VCaP (cell line): ENCODE results near the gene DIAPH2.
A peak's percentile ranks its signal among the peaks of the same experiment; 100 is the strongest.

Experiments used
- H3K27ac ChIP-seq: fragments of 450-650 bp; 2 replicates; pipeline ENCODE4 v1.5.1; 2017
- TF ChIP-seq, protein P1 (sequence below): fragments of 450-650 bp; conservative IDR thresholded peaks from 2 replicates; pipeline ENCODE4 v1.5.1; 2017; ENCODE audit warnings: mild to moderate bottlenecking, moderate library complexity

The DIAPH2 gene

DNA sequence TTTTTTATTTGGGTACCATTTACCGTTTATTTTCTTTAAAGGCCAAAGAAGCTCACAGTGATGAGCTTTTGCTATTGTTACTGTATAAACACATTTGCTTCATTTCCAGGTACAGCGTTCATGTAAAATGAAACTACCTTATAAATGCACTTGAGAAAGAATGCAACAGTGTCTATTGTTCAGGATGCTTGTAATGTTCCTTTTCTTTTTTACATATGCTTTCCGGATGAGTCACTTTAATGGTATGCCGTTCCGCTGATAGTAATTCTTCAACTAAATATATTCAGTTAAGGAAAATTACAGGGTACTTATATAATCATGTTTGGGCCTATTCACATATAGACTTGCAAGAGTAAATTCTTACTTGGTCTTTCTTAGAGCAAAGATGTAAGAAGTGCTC is 554.0 kb downstream of the DIAPH2 start:
- TF ChIP-seq, protein P1, sequence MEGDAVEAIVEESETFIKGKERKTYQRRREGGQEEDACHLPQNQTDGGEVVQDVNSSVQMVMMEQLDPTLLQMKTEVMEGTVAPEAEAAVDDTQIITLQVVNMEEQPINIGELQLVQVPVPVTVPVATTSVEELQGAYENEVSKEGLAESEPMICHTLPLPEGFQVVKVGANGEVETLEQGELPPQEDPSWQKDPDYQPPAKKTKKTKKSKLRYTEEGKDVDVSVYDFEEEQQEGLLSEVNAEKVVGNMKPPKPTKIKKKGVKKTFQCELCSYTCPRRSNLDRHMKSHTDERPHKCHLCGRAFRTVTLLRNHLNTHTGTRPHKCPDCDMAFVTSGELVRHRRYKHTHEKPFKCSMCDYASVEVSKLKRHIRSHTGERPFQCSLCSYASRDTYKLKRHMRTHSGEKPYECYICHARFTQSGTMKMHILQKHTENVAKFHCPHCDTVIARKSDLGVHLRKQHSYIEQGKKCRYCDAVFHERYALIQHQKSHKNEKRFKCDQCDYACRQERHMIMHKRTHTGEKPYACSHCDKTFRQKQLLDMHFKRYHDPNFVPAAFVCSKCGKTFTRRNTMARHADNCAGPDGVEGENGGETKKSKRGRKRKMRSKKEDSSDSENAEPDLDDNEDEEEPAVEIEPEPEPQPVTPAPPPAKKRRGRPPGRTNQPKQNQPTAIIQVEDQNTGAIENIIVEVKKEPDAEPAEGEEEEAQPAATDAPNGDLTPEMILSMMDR: no peak
- H3K27ac ChIP-seq: no peak overlapping the region

DNA sequence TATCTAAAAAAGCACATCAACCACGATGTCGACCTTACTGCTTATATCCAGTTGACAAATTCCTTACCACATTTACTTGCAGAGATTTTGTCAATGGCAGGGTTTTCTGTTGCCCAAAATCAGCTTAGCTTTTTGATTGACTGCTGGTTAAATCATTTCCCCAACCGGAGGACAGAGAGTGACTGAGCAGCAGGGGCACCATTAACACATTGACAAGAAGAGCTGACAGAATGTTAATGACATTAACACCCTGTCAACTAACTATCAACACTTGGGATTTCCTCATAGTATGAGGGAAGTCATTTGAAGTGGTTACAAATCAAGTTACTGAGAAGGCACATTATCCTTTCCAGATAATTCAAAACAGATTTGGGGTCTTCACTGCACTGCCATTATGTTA is 567.5 kb downstream of the DIAPH2 start:
- H3K27ac ChIP-seq: no peak overlapping the region
- TF ChIP-seq, protein P1: no peak

DNA sequence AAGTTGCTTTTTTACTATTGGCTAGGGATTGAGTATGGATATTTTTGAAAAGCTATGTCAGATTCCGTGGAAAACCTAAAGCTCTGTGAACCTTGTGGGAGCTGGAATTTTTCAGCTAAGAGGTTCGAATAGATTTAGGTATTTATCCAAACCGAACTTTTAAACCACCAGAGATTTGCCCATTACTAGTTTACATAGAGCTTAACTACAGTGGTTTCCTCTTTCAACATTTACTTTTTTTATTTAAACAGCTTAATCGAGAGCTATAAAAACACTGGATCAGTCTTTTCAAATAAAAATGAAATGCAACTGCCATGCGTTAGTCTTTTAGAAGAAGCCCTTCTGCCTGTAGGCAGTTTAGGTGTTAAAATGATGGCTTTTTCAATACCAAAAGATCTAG is 576.0 kb downstream of the DIAPH2 start:
- TF ChIP-seq, protein P1: no peak
- peak overlapping the region; percentile 35 for H3K27ac ChIP-seq

DNA sequence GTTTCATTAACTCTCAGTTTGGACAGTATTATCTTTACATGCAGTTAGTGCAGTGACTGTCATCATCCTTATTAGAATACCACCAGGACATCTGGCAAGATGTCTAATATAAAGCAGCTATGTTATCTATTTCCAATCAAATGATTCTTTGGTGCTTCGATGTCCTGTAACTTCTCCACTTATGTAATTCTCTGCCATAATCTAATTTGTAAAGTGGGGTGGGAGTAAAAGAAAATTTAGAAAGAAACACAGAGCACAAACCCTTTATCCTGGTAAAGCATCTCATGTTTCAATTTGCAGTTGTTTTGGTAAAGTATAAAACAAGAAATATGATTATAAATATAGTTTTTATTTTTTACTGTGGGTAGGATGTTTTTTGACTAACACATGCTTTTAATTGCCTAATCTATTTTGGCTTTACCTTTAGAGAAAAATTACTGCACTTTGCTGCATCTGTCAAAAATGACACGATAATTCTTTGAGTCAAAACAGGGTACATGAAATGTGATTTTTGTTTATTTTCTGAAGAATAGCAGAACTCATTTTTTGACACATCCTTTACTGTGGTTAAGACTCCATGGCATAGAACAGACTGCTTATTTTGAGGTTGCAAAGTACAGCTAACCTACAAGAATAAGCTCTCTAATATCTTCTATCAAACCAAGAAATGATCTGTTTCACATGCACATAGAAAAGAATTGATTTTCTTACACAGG is 581.9 kb downstream of the DIAPH2 start:
- TF ChIP-seq, protein P1: no peak
- H3K27ac ChIP-seq: no peak overlapping the region

DNA sequence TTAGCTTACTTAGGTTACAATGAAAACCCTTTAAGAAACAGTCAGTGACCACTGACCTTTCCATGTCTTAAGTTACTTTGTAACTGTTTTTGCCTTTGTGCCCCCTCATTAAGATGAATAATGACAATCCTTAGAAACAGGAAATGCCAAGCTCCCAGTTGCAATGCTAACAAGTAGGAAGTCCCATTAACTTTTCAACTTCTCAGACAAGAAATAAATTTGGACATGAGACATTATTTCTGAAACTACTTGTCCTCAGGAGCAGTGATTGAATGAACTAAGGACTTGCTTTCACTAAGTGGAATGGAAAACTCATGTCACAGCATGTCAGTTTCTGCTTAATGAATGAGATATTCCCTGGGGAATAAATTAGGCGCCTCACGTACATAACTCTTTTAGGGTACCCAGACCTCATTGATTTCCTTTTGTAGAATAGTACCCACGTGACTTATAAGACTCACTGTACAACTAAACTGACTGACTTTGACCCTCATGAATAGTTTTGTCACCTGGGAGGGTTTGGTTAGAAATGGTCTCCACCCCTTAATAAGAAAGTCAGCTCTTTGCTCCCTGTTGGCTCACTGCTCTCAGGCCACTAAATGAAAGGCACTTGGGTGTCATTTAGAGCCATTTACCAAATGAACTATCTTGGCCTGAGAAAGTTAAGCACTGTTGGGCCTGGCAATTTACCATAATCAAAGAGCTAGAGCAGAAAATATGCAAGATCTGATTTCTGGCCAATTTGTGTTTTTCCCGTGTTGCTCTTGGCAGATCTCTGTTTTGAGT is 582.9 kb downstream of the DIAPH2 start:
- no peak overlapping the region for H3K27ac ChIP-seq
- TF ChIP-seq, protein P1: no peak

DNA sequence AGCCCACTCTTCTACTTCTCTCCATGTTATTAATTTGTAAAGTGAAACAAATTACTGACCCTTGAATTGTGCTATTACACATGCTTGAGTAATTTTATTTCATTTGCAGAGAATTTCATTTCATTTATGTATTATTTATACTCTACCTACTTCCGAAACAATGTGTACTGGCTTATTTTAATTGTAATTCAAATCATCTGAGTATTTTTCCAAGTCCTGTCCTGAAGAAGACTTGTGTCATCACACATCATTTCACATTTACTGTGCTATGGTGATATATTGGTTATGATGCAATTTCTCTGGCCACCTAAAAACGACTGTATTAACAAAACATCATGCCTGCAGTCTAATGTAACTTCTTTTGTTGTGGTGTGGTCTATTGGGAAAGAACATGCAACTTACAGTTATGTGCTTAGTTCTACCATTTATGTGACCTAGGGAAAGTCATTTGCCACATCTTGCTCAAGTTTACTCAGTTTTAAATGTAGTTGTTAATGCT is 583.6 kb downstream of the DIAPH2 start:
- TF ChIP-seq, protein P1: no peak

DNA sequence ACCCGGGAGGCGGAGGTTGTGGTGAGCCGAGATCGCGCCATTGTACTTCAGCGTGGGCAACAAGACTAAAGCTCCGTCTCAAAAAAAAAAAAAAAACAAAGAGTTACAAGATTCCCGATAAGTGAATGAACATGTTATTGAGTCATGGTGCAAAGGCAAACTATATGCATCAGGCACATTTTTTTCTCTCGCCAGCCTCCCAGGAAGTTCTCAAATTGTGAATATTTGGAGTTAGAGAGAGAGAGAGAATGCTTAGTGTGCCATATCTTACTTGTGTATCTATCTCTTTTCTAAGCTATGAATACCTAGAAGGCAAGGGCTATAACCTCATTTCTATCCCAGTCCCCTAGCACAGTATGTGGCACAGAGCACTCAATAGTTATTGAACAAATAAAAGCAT is 599.9 kb downstream of the DIAPH2 start:
- TF ChIP-seq, protein P1: no peak
- H3K27ac ChIP-seq: no peak overlapping the region

More for the DNA sequence above, 583.6 kb downstream of the DIAPH2 start:
- no peak overlapping the region for H3K27ac ChIP-seq
